ENCODE data around the gene ASB1.

GRCh38 chr2:238483656-238484055 is 56.9 kb downstream of the ASB1 start:
- TF ChIP-seq ZNF274 (IDR thresholded peaks at IDR 0.05; ENCODE audit: insufficient read depth, insufficient read length): no peak
- TF ChIP-seq HDGF (IDR thresholded peaks at IDR 0.05): no peak
- no peak for TF ChIP-seq GABPA (IDR thresholded peaks at IDR 0.05; ENCODE audit: low read depth)
- TF ChIP-seq CTCF (IDR thresholded peaks at IDR 0.05 in 2 of 3, conservative IDR thresholded peaks at IDR 0.05 in 1 of 3; ENCODE audit: control insufficient read depth in 2 of 3, extremely low read depth in 1 of 3, insufficient read depth in 1 of 3, low read depth in 3 of 3, low read length in 3 of 3): no peak
- TF ChIP-seq ATF7 (IDR thresholded peaks at IDR 0.05; ENCODE audit: low read depth): no peak
- TF ChIP-seq DPF2 (IDR thresholded peaks at IDR 0.05): no peak
- no peak for TF ChIP-seq POLR2AphosphoS5 (IDR thresholded peaks at IDR 0.05; ENCODE audit: low read length)
- no peak for TF ChIP-seq ETV6 (conservative IDR thresholded peaks at IDR 0.05 in 1 of 2, IDR thresholded peaks at IDR 0.05 in 1 of 2; ENCODE audit: borderline replicate concordance in 1 of 2, low read depth in 1 of 2)
- no peak for TF ChIP-seq RBBP5 (conservative IDR thresholded peaks at IDR 0.05)
- TF ChIP-seq TAF1 (IDR thresholded peaks at IDR 0.05; ENCODE audit: borderline replicate concordance, low read depth, low read length): no peak
- no peak for TF ChIP-seq SIN3A (IDR thresholded peaks at IDR 0.05; ENCODE audit: low read depth, low read length)
- TF ChIP-seq BRCA1 (IDR thresholded peaks at IDR 0.05; ENCODE audit: low read depth, low read length): no peak

All from GM12878 (cell line).